GM19463 (cell line): ENCODE measurements around the gene SGIP1.

ENCODE experiments used
- ATAC-seq: cut with Tn5 transposase; IDR thresholded peaks from one replicate; pipeline ENCODE4 v1.9.1; 2021; ENCODE audit warnings: mild to moderate bottlenecking, moderate library complexity; ENCODE audit not compliant: unreplicated experiment

SGIP1 gene

GRCh38 chr1:66599899-66600737 lies 66.2 kb downstream of the SGIP1 start:
- no peak for ATAC-seq

GRCh38 chr1:66605419-66605997 lies 71.6 kb downstream of the SGIP1 start:
- ATAC-seq = no peak

- no peak for ATAC-seq
These were observed 72.6 kb downstream of the SGIP1 start for GRCh38 chr1:66606362-66607065.

GRCh38 chr1:66607458-66607857 lies 73.5 kb downstream of the SGIP1 start:
- no peak for ATAC-seq

GRCh38 chr1:66613187-66613586 lies 79.2 kb downstream of the SGIP1 start:
- ATAC-seq = no peak

- ATAC-seq = no peak
These were observed 83.6 kb downstream of the SGIP1 start for GRCh38 chr1:66617362-66618184.

GRCh38 chr1:66618390-66618789 lies 84.4 kb downstream of the SGIP1 start:
- no peak for ATAC-seq

GRCh38 chr1:66623812-66624211 lies 89.9 kb downstream of the SGIP1 start:
- ATAC-seq = no peak

GRCh38 chr1:66624412-66625060 lies 90.6 kb downstream of the SGIP1 start:
- ATAC-seq = no peak

GRCh38 chr1:66626261-66626660 lies 92.3 kb downstream of the SGIP1 start:
- ATAC-seq = no peak

- ATAC-seq = no peak
These were observed 95.0 kb downstream of the SGIP1 start for GRCh38 chr1:66628926-66629325.

- no peak for ATAC-seq
These were observed 99.2 kb downstream of the SGIP1 start for GRCh38 chr1:66633159-66633558.

GRCh38 chr1:66637146-66637545 lies 103.2 kb downstream of the SGIP1 start:
- no peak for ATAC-seq

- no peak for ATAC-seq
These were observed 108.0 kb downstream of the SGIP1 start for GRCh38 chr1:66641891-66642473.

GRCh38 chr1:66642992-66643391 lies 109.0 kb downstream of the SGIP1 start:
- ATAC-seq = no peak

GRCh38 chr1:66644331-66644730 lies 110.4 kb downstream of the SGIP1 start:
- no peak for ATAC-seq

- ATAC-seq = peak; percentile 89
These were observed 115.1 kb downstream of the SGIP1 start for GRCh38 chr1:66648901-66649595.

GRCh38 chr1:66652556-66652955 lies 118.6 kb downstream of the SGIP1 start:
- no peak for ATAC-seq

- no peak for ATAC-seq
These were observed 120.7 kb downstream of the SGIP1 start for GRCh38 chr1:66654643-66655042.

- ATAC-seq = no peak
These were observed 137.5 kb downstream of the SGIP1 start for GRCh38 chr1:66671455-66671854.
